ENCODE data around the gene MRO. TPM values are rescaled to one million over a fixed set of nuclear protein-coding genes. Genes with fewer than 3 reads are reported as not detected.

Gene MRO
- polyA plus RNA-seq, 2 of the 4 experiments (the other 2 are of a cell fraction), result 0.31 to 0.39 TPM

GRCh38 chr18:50793641-50794565 is 25.9 kb downstream of the MRO start:
- CTCF ChIA-PET, result no interaction called here
- H3K4me2 ChIP-seq, result no peak overlapping the region
- H3K4me3 ChIP-seq, result no peak overlapping the region
- no peak overlapping the region for H3K27ac ChIP-seq
- WGBS (ENCODE audit: missing lambda C conversion rate), result 60% methylated on average over 10 of the region's 10 CpGs
- DNase-seq (ENCODE audit: low read depth in 1 of 2, low spot score in 1 of 2), result no peak
- no peak for ATAC-seq
- no peak for FAIRE-seq
- no peaks in the 10 kb centered on the region for H3K4me1 ChIP-seq
- POLR2A ChIA-PET, result no interaction called here
- TF ChIP-seq NR3C1 (IDR thresholded peaks at IDR 0.05), result no peak
- no peak for TF ChIP-seq KDM5A (IDR thresholded peaks at IDR 0.05)
- TF ChIP-seq NPAS2 (CRISPR knock-in tag; IDR thresholded peaks at IDR 0.05; ENCODE audit: borderline replicate concordance), result no peak
- TF ChIP-seq NFE2L2 (conservative IDR thresholded peaks at IDR 0.05; ENCODE audit: low read length), result no peak
- no peak for TF ChIP-seq RAD21 (conservative IDR thresholded peaks at IDR 0.05 in 1 of 2, IDR thresholded peaks at IDR 0.05 in 1 of 2)
- H3K9me3 ChIP-seq, result no peaks in the 10 kb centered on the region

- FAIRE-seq (no peak), ATAC-seq (no peak), DNase-seq (ENCODE audit: low read depth in 1 of 2, low spot score in 1 of 2) (no peak)
- WGBS (ENCODE audit: missing lambda C conversion rate), result 79% methylated on average over 5 of the region's 5 CpGs
- Histone ChIP-seq H3K27ac (no peak overlapping the region), H3K4me1 (no peaks in the 10 kb centered on the region), H3K4me2 (no peak overlapping the region), H3K9me3 (no peaks in the 10 kb centered on the region), H3K4me3 (no peak overlapping the region)
- ChIA-PET POLR2A (no interaction called here), CTCF (no interaction called here)
- no peak for TF ChIP-seq HOXB5 (CRISPR knock-in tag; IDR thresholded peaks at IDR 0.05)
- no peak for TF ChIP-seq HOXB13 (CRISPR knock-in tag; IDR thresholded peaks at IDR 0.05; ENCODE audit: low read depth)
- TF ChIP-seq CHD2 (IDR thresholded peaks at IDR 0.05; ENCODE audit: low read length, partially characterized antibody), result no peak
- TF ChIP-seq PBX3 (IDR thresholded peaks at IDR 0.05), result no peak
- no peak for TF ChIP-seq RARB (CRISPR knock-in tag; IDR thresholded peaks at IDR 0.05)
- TF ChIP-seq HEYL (CRISPR knock-in tag; IDR thresholded peaks at IDR 0.05), result no peak
- no peak for TF ChIP-seq MAZ (IDR thresholded peaks at IDR 0.05; ENCODE audit: borderline replicate concordance, low read depth, low read length)
- TF ChIP-seq SREBF2 (IDR thresholded peaks at IDR 0.05), result no peak
- no peak for TF ChIP-seq RFX5 (IDR thresholded peaks at IDR 0.05)
- no peak for TF ChIP-seq ATOH8 (CRISPR knock-in tag; IDR thresholded peaks at IDR 0.05; ENCODE audit: low read depth)
- TF ChIP-seq ELK1 (IDR thresholded peaks at IDR 0.05; ENCODE audit: low read depth, low read length), result no peak
- no peak for TF ChIP-seq NPAS2 (CRISPR knock-in tag; IDR thresholded peaks at IDR 0.05; ENCODE audit: borderline replicate concordance)
- no peak for TF ChIP-seq BHLHE40 (IDR thresholded peaks at IDR 0.05; ENCODE audit: low read depth, low read length)
- TF ChIP-seq HMGXB4 (CRISPR knock-in tag; IDR thresholded peaks at IDR 0.05; ENCODE audit: borderline replicate concordance), result no peak
- TF ChIP-seq CBX2 (IDR thresholded peaks at IDR 0.05; ENCODE audit: borderline replicate concordance, low read depth), result no peak
- no peak for TF ChIP-seq E2F6 (IDR thresholded peaks at IDR 0.05; ENCODE audit: borderline replicate concordance, low read depth)
- no peak for TF ChIP-seq JUN (IDR thresholded peaks at IDR 0.05)
- no peak for TF ChIP-seq FOXS1 (CRISPR knock-in tag; IDR thresholded peaks at IDR 0.05)
- no peak for TF ChIP-seq NR3C1 (IDR thresholded peaks at IDR 0.05)
Observed at GRCh38 chr18:50792885-50793284, 26.9 kb downstream of the MRO start.

Measured in A549 (cell line).